ENCODE results near the gene RAD23A. TPM values are rescaled to one million over a fixed set of nuclear protein-coding genes. Genes with fewer than 3 reads are reported as not detected.

Gene RAD23A
- total and polyA plus RNA-seq, 10 of the 15 experiments (the other 5 are each of a cell fraction or from before 2014, with no cell fraction given), result 8.8 to 198 (median 119) TPM

DNA sequence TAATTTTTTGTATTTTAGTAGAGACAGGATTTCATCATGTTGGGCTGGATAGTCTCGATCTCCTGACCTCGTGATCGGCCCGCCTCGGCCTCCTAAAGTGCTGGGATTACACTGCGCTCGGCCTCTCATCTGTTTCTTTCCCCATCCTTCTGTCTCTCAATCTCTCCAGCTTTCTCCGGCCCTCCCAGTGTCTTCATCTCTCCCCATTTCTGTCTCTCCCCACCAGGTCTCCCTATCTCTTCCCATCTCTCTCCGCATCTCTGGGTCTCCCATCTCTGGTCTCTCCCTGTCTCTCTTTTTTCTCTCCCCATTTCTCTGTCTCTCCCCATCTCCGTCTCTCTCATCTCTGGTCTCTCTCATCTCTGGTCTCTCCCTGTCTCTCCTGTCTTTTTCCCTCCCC, 37.4 kb downstream of the RAD23A start:
- Histone ChIP-seq H3K9me3 (replicated peaks; ENCODE audit: control insufficient read depth, insufficient read depth, low read length) (no peaks in the 10 kb centered on the region), H3K27me3 (replicated peaks in 1 of 2; ENCODE audit: control insufficient read depth in 2 of 2, insufficient read depth in 2 of 2, low read length in 1 of 2) (peaks cover 0 to 3% of the 10 kb centered on the region in 2 experiments; a peak in 1 of 4 replicates), H3K27ac (ENCODE audit: control insufficient read depth, insufficient read depth) (no peak overlapping the region), H4K20me1 (ENCODE audit: control insufficient read depth, insufficient read depth) (no peaks in the 10 kb centered on the region), H3K36me3 (ENCODE audit: control insufficient read depth in 2 of 2, insufficient read depth in 2 of 2, low read length in 1 of 2) (no peaks in the 10 kb centered on the region), H3K4me2 (ENCODE audit: control insufficient read depth, insufficient read depth) (peak overlapping the region; percentile 33; the same call in 1 of the 2 replicates), H2AFZ (ENCODE audit: control insufficient read depth, low read depth, low read length) (no peak overlapping the region), H3K9ac (ENCODE audit: control insufficient read depth, insufficient read depth, low read length) (no peak overlapping the region), H3K4me3 (0 out of 2 replicates have a peak overlapping the region, but pooled peaks have one; percentile 16), H3K4me1 (ENCODE audit: control insufficient read depth, insufficient read depth, low read length) (no peaks in the 10 kb centered on the region; the same call in 1 of the 2 replicates), H3K79me2 (ENCODE audit: control insufficient read depth, insufficient read depth, low read length) (no peaks in the 10 kb centered on the region)
- DNase-seq (ENCODE audit: low read depth, low spot score), result no peak
- intact Hi-C loops (cut with micrococcal nuclease; ENCODE audit: unreplicated experiment), result no loop called here
- BruUV-seq (replicated peaks), result no TSS peak
- in situ Hi-C loops (cut with MboI), result no loop called here
- 38% methylated on average over 10 of the region's 10 CpGs for WGBS (ENCODE audit: insufficient coverage, insufficient replicate concordance, low lambda C conversion rate, missing lambda C conversion rate)
- no peak for ATAC-seq
- SMC1A ChIA-PET (ENCODE audit: uncharacterized antibody, unreplicated experiment), result no interaction called here
- CTCF ChIA-PET, result interaction anchor here (0.5 to 13.5 kb wide), 7 partner anchors 18 to 360 kb away, joined by 3 to 247 read pairs (median 6); no protein-coding TSS in a partner anchor
- TF ChIP-seq CUX1 (IDR thresholded peaks at IDR 0.05; ENCODE audit: insufficient replicate concordance, low read depth, low read length), result no peak
- TF ChIP-seq IRF5 (IDR thresholded peaks at IDR 0.05; ENCODE audit: borderline replicate concordance), result no peak
- no peak for TF ChIP-seq GABPA (IDR thresholded peaks at IDR 0.05; ENCODE audit: low read depth)
- RAD21 ChIA-PET (ENCODE audit: unreplicated experiment), result no interaction called here
- POLR2A ChIA-PET, result no interaction called here
- no peak for FAIRE-seq

Data from GM12878 (cell line).